ENCODE measurements around the gene TTC12.

TTC12 gene

DNA sequence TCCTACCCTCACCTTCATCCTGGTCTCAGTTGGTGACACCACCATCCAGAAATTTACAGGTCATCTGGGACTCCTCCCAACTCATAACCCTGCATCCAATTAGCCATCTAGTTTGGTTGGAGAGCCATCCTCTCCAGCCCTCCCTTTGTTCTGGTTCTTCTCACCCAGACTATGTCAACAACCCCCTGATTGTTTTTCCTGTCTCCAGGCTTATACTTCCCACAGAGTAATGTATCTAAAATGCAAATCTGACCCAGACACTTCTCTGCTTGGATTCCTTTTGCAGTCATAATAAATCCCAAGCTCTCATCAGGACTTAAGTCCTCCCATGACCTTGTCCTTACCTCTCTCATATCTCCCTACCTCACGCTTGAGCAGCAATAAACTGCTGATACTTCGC is 3.0 kb downstream of the TTC12 start:
- no peak overlapping the region for H3K4me3 ChIP-seq (replicated peaks; ENCODE audit: low read depth, low read length)

DNA sequence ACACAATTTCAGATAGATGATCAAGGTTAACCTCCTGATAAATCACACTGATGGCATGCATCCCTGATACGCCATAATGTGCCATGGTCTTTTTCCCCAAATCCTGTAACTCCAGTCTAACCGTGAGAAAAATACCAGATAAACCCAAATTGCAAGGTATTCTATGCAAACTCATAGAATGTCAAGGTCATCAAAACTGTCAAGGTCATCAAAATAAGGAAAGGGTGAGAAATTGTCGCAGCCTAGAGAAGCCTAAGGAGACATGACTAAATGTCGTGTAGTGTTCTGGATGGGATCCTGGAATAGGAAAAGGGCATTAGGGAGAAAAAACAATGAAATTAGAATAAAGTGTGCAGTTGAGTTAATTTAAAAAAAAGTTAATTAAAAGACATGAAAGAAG is 4.7 kb downstream of the TTC12 start:
- TF ChIP-seq, protein P1, sequence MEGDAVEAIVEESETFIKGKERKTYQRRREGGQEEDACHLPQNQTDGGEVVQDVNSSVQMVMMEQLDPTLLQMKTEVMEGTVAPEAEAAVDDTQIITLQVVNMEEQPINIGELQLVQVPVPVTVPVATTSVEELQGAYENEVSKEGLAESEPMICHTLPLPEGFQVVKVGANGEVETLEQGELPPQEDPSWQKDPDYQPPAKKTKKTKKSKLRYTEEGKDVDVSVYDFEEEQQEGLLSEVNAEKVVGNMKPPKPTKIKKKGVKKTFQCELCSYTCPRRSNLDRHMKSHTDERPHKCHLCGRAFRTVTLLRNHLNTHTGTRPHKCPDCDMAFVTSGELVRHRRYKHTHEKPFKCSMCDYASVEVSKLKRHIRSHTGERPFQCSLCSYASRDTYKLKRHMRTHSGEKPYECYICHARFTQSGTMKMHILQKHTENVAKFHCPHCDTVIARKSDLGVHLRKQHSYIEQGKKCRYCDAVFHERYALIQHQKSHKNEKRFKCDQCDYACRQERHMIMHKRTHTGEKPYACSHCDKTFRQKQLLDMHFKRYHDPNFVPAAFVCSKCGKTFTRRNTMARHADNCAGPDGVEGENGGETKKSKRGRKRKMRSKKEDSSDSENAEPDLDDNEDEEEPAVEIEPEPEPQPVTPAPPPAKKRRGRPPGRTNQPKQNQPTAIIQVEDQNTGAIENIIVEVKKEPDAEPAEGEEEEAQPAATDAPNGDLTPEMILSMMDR (IDR thresholded peaks at IDR 0.05; ENCODE audit: insufficient read depth, low read length, poor library complexity, severe bottlenecking) = no peak
- no peak for DNase-seq (ENCODE audit: extremely low read depth, insufficient read length)

More for the DNA sequence above, 3.0 kb downstream of the TTC12 start:
- Histone ChIP-seq H3K36me3 (ENCODE audit: control insufficient read depth, insufficient read depth, low read length) (no peaks in the 10 kb centered on the region; the same call in 1 of the 2 replicates), H3K27me3 (replicated peaks; ENCODE audit: control insufficient read depth, insufficient read depth, low read length) (no peaks in the 10 kb centered on the region)
- TF ChIP-seq, protein P1 (IDR thresholded peaks at IDR 0.05; ENCODE audit: insufficient read depth, low read length, poor library complexity, severe bottlenecking) = no peak
- no peak for DNase-seq (ENCODE audit: extremely low read depth, insufficient read length)

DNA sequence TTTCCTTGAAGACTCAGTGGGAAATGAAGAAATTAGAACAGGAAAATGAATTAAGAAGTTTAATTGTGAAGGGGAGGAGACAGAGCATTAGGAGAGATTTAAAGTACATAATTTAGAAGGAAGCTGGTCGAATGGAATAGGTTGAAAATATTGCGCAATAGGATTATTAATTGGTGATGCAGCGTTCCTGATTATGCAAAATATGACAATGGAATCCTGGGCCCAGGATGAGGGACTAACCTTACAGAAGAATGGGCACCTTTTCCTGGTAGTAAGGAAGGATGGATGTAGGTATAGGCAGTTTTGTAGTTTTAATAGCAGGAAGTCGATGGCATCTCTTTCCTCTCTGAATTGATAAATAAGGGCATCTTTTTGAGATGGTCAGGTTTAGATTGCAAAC is 7.8 kb downstream of the TTC12 start:
- Histone ChIP-seq H3K27me3 (replicated peaks; ENCODE audit: control insufficient read depth, insufficient read depth, low read length) (no peaks in the 10 kb centered on the region), H3K4me3 (replicated peaks; ENCODE audit: low read depth, low read length) (no peak overlapping the region), H3K36me3 (ENCODE audit: control insufficient read depth, insufficient read depth, low read length) (peaks cover 2% of the 10 kb centered on the region)
- no peak for DNase-seq (ENCODE audit: extremely low read depth, insufficient read length)
- TF ChIP-seq, protein P1 (IDR thresholded peaks at IDR 0.05; ENCODE audit: insufficient read depth, low read length, poor library complexity, severe bottlenecking) = no peak

More for the DNA sequence above, 4.7 kb downstream of the TTC12 start:
- H3K27me3 ChIP-seq (replicated peaks; ENCODE audit: control insufficient read depth, insufficient read depth, low read length) = no peaks in the 10 kb centered on the region
- no peak overlapping the region for H3K4me3 ChIP-seq (replicated peaks; ENCODE audit: low read depth, low read length)
- no peaks in the 10 kb centered on the region; the same call in 1 of the 2 replicates for H3K36me3 ChIP-seq (ENCODE audit: control insufficient read depth, insufficient read depth, low read length)

DNA sequence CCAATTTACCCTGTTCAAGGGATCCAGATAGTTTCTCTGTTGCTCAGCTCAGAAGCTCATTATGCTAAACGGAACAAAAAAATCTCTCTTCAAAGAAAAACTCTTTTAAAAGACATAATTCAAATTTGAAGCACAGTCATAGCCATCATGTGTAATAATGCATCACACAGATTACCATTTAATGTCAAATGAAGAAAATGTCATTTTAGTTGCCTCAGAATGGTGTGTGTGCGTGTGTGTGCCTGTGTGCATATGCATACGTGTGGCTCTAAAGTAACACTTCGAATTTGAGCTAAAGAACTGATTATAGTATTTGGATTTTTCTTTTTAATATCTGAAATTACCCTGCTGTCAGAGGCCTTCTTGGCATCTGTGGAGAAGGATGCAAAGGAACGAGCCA is 9.9 kb downstream of the TTC12 start:
- Histone ChIP-seq H3K4me3 (replicated peaks; ENCODE audit: low read depth, low read length) (no peak overlapping the region), H3K27me3 (replicated peaks; ENCODE audit: control insufficient read depth, insufficient read depth, low read length) (no peaks in the 10 kb centered on the region), H3K36me3 (ENCODE audit: control insufficient read depth, insufficient read depth, low read length) (peaks cover 2% of the 10 kb centered on the region)
- no peak for DNase-seq (ENCODE audit: extremely low read depth, insufficient read length)
- TF ChIP-seq, protein P1 (IDR thresholded peaks at IDR 0.05; ENCODE audit: insufficient read depth, low read length, poor library complexity, severe bottlenecking) = no peak

DNA sequence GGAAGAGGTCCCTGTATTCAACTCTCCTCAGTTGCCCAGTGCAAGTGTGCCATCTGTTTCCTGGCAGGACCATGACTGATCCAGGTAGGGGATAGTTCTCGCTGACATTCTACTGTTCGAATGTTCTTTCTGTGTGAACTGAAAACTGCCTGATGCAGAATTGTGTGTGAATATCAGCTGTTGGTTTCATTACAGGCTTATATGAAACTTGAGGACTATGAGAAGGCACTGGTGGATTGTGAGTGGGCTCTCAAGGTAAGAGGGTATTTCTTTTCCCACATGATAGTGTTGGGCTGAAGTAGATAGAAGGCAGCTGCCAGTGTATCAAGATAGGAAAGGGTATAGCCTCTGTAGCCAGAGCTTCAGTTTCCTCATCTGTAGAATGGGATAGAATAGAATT is 15.3 kb downstream of the TTC12 start:
- no peak overlapping the region for H3K4me3 ChIP-seq (replicated peaks; ENCODE audit: low read depth, low read length)
- TF ChIP-seq, protein P1 (IDR thresholded peaks at IDR 0.05; ENCODE audit: insufficient read depth, low read length, poor library complexity, severe bottlenecking) = no peak
- H3K27me3 ChIP-seq (replicated peaks; ENCODE audit: control insufficient read depth, insufficient read depth, low read length) = no peaks in the 10 kb centered on the region
- DNase-seq (ENCODE audit: extremely low read depth, insufficient read length) = peak; percentile 19
- peaks cover 3% of the 10 kb centered on the region for H3K36me3 ChIP-seq (ENCODE audit: control insufficient read depth, insufficient read depth, low read length)

DNA sequence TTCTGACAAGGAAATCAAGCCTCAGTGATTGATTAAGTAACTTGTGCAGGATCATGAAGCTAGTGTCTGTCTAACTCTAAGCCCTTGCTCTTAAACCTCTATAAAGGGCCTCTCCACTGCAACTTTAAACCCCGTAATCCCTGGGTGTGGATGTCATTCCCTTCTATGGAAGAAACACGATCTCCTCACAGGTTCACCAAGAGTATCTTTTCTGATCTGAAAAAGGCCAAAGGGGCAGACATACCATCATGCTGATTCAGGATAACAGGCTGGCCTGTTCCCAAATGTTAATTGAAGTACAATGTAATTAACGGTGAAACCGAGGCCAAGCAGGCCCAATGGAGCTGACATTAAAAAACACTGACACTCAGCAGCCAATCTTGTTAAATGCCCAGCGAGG is 17.1 kb downstream of the TTC12 start:
- H3K4me3 ChIP-seq (replicated peaks; ENCODE audit: low read depth, low read length) = no peak overlapping the region
- DNase-seq (ENCODE audit: extremely low read depth, insufficient read length) = no peak
- TF ChIP-seq, protein P1 (IDR thresholded peaks at IDR 0.05; ENCODE audit: insufficient read depth, low read length, poor library complexity, severe bottlenecking) = no peak
- H3K36me3 ChIP-seq (ENCODE audit: control insufficient read depth, insufficient read depth, low read length) = peaks cover 1% of the 10 kb centered on the region; the same call in 1 of the 2 replicates
- no peaks in the 10 kb centered on the region for H3K27me3 ChIP-seq (replicated peaks; ENCODE audit: control insufficient read depth, insufficient read depth, low read length)
